MM.1S (cell line): Measurements from ENCODE around the gene ADO.

ENCODE experiments used
- EZH2 ChIP-seq: fragments of 300-600 bp; sonication (generic); optimal IDR thresholded peaks from 2 replicates; pipeline ENCODE3; 2017; ENCODE audit warnings: low read depth, mild to moderate bottlenecking, antibody characterized with exemption, low read length, mixed read lengths
- EZH2phosphoT487 ChIP-seq: fragments of 300-600 bp; sonication (generic); IDR thresholded peaks from 2 replicates; pipeline ENCODE4 v1.6.1; 2018; ENCODE audit warnings: antibody characterized with exemption, low read length
- TF ChIP-seq, protein P1 (sequence below): fragments of 300-600 bp; sonication (generic); IDR thresholded peaks from 2 replicates; pipeline ENCODE4 v1.5.1; 2016; ENCODE audit warnings: antibody characterized with exemption, low read length, mixed read lengths

DNA sequence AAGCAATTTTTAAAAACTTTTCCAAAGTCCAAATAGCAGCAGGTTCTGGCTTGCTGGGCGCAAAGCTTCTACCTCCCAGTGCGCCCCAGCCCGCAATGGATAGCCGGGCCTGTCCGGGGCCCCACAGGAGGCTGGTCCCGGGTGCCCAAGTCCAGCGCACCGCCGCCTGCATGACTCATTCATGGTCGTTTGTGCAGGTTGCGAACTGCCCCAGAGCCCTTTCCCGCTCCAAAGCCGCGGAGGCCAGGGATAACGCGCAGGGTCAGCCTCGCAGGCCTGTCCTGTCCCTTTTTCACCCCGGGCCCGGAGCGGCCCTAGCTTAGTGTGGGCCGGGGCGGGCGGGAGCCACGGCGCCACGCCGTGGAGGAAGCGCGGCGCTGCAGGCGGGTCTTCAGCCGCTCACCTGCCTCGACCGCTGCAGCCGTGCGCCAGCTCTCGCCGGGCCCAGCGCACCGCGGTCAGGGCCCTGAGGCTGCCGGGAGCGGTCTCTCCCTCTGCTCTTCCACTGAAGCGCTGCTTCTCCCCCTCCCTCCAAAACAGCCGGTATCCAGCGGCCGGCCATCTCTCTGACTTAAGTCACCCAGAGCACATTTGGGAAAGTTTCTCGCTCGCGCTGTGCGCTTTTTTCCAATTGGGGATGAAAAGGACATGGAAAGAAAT, 13.4 kb downstream of the ADO start:
- TF ChIP-seq, protein P1, sequence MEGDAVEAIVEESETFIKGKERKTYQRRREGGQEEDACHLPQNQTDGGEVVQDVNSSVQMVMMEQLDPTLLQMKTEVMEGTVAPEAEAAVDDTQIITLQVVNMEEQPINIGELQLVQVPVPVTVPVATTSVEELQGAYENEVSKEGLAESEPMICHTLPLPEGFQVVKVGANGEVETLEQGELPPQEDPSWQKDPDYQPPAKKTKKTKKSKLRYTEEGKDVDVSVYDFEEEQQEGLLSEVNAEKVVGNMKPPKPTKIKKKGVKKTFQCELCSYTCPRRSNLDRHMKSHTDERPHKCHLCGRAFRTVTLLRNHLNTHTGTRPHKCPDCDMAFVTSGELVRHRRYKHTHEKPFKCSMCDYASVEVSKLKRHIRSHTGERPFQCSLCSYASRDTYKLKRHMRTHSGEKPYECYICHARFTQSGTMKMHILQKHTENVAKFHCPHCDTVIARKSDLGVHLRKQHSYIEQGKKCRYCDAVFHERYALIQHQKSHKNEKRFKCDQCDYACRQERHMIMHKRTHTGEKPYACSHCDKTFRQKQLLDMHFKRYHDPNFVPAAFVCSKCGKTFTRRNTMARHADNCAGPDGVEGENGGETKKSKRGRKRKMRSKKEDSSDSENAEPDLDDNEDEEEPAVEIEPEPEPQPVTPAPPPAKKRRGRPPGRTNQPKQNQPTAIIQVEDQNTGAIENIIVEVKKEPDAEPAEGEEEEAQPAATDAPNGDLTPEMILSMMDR: peak; percentile 75
- no peak for TF ChIP-seq EZH2
- no peak for TF ChIP-seq EZH2phosphoT487
